AML-193 (cell line): Measurements from ENCODE around the gene ITIH4.
A peak's percentile ranks its signal among the peaks of the same experiment; 100 is the strongest.
"Not testable (repeated sequence)": the region's sequence is repeated elsewhere in the genome, so short reads cannot be mapped to it uniquely, and the experiment has no call there.

Source experiments
- DNase-seq, 2 experiments: peaks; one replicate each; lab custom pipeline; 2025; lab: John Stamatoyannopoulos, UW

The ITIH4 gene

GRCh38 chr3:52783211-52783555 is 47.3 kb downstream of the ITIH4 start:
- no peak for DNase-seq

GRCh38 chr3:52782412-52783210 is 47.9 kb downstream of the ITIH4 start:
- no peak for DNase-seq

- DNase-seq: no peak
Observed at GRCh38 chr3:52781741-52782140, 48.7 kb downstream of the ITIH4 start.

GRCh38 chr3:52779837-52780585 is 50.5 kb downstream of the ITIH4 start:
- DNase-seq: no peak

- peak; percentile 55 to 67 for DNase-seq
Observed at GRCh38 chr3:52779011-52779836, 51.2 kb downstream of the ITIH4 start.

GRCh38 chr3:52777959-52778805 is 52.3 kb downstream of the ITIH4 start:
- DNase-seq: no peak

- DNase-seq: no peak
Observed at GRCh38 chr3:52777127-52777958, 53.1 kb downstream of the ITIH4 start, which contains the start of gene ITIH1. Gene ITIH1, plus strand, starts transcription at chr3:52777599. Its CDS starts 17 bp downstream, at chr3:52777616.

- DNase-seq: not testable (repeated sequence)
Observed at GRCh38 chr3:52776486-52776885, 54.0 kb downstream of the ITIH4 start.

GRCh38 chr3:52775877-52776276 is 54.6 kb downstream of the ITIH4 start:
- no peak for DNase-seq

GRCh38 chr3:52774901-52775864 is 55.3 kb downstream of the ITIH4 start:
- no peak for DNase-seq

GRCh38 chr3:52774066-52774713 is 56.3 kb downstream of the ITIH4 start:
- DNase-seq: no peak

- no peak for DNase-seq
Observed at GRCh38 chr3:52773361-52774065, 57.0 kb downstream of the ITIH4 start.

- no peak for DNase-seq
Observed at GRCh38 chr3:52771702-52772101, 58.8 kb downstream of the ITIH4 start.

GRCh38 chr3:52771334-52771681 is 59.2 kb downstream of the ITIH4 start:
- DNase-seq: no peak

- DNase-seq: peak; percentile 91 to 92
Observed at GRCh38 chr3:52770496-52771333, 59.8 kb downstream of the ITIH4 start, which contains the start of gene NEK4. Gene NEK4, minus strand, starts transcription at chr3:52770940. Its CDS starts 194 bp downstream, at chr3:52770746.

- DNase-seq: peak; percentile 33 to 41
Observed at GRCh38 chr3:52769786-52770455, 60.6 kb downstream of the ITIH4 start.

GRCh38 chr3:52763466-52763865 is 67.0 kb downstream of the ITIH4 start:
- DNase-seq: no peak
